ENCODE data around the gene GOLGA1. TPM values are rescaled to one million over a fixed set of nuclear protein-coding genes. Genes with fewer than 3 reads are reported as not detected.

GOLGA1 gene
- total and polyA plus RNA-seq, 9 of the 15 experiments (the other 6 are each of a cell fraction or from before 2014, with no cell fraction given): 2.9 to 15.9 (median 8.5) TPM

- TF ChIP-seq XRCC3 (IDR thresholded peaks at IDR 0.05): no peak
- TF ChIP-seq CREB3L1 (IDR thresholded peaks at IDR 0.05; ENCODE audit: borderline replicate concordance, low read depth): peak; percentile 99
Measured at GRCh38 chr9:124940894-124941678, at the start of gene GOLGA1 (continued).

- H3K27ac ChIP-seq (ENCODE audit: extremely low read depth, low read depth, low read length): no peak overlapping the region
- H3K4me1 ChIP-seq (replicated peaks in 1 of 2; ENCODE audit: control insufficient read depth in 2 of 2, insufficient read depth in 2 of 2, low read length in 2 of 2): no peaks in the 10 kb centered on the region
- no peak overlapping the region for H3K4me2 ChIP-seq (ENCODE audit: insufficient read depth, low read length)
- ATAC-seq (no peak), DNase-seq (ENCODE audit: extremely low read depth in 1 of 4, low spot score in 3 of 4) (no peak), FAIRE-seq (no peak)
- CTCF ChIA-PET (ENCODE audit: low intra/inter-chr PET ratio): no interaction called here
- H3K9ac ChIP-seq (ENCODE audit: insufficient read depth in 1 of 2, low read depth in 2 of 2, low read length in 2 of 2): no peak overlapping the region
- H3K27me3 ChIP-seq (ENCODE audit: control insufficient read depth in 2 of 2, insufficient read depth in 2 of 2, low read length in 2 of 2): no peaks in the 10 kb centered on the region
- TF ChIP-seq NR2C2 (CRISPR knock-in tag; IDR thresholded peaks at IDR 0.05) (no peak), NR2C2 (tag; IDR thresholded peaks at IDR 0.05) (no peak), RBM25 (IDR thresholded peaks at IDR 0.05; ENCODE audit: low read depth, low read length, severe bottlenecking) (peak; percentile 68)
- in situ Hi-C loops (cut with MboI) (no loop called here), intact Hi-C loops (cut with micrococcal nuclease) (no loop called here)
- no peak overlapping the region for H2AFZ ChIP-seq (ENCODE audit: low read depth, low read length)
- no peak overlapping the region for H3K4me3 ChIP-seq
- no peaks in the 10 kb centered on the region for H4K20me1 ChIP-seq (replicated peaks; ENCODE audit: control insufficient read depth, insufficient read depth, low read length)
- WGBS (ENCODE audit: insufficient coverage, low coverage, missing lambda C conversion rate): 62% methylated on average over 1 of the region's 1 CpG
- no peaks in the 10 kb centered on the region for H3K9me3 ChIP-seq (replicated peaks; ENCODE audit: control insufficient read depth, insufficient read depth, low read depth, low read length)
- H3K9me1 ChIP-seq (ENCODE audit: control insufficient read depth, insufficient read depth, low read length): no peaks in the 10 kb centered on the region
- no TSS peak for BruUV-seq (replicated peaks)
- peaks cover 21% of the 10 kb centered on the region; the same call in 1 of the 3 replicates for H3K36me3 ChIP-seq (ENCODE audit: control insufficient read depth, insufficient read depth, low read length)
- H3K79me2 ChIP-seq (ENCODE audit: control insufficient read depth, insufficient read depth, low read length): no peaks in the 10 kb centered on the region
- POLR2A ChIA-PET: interaction anchor here (1.0 kb wide), 1 partner anchor 12 kb away, joined by 4 read pairs; no protein-coding TSS in a partner anchor
Measured at GRCh38 chr9:124983698-124984097, 42.8 kb upstream of the GOLGA1 start.
